Right lobe of liver (tissue), 4 donors: ENCODE results near the gene POMC.

Experiments used
- POLR2A ChIP-seq: fragments of 450-650 bp; IDR thresholded peaks from one replicate; pipeline ENCODE4 v1.6.1; 2017; ENCODE audit warnings: antibody characterized with exemption, mild to moderate bottlenecking
- TF ChIP-seq, protein P1 (sequence below), 4 donors: fragments of 200-600 bp in 3 of 4; fragments of 450-650 bp in 1 of 4; IDR thresholded peaks; one replicate each; pipeline versions ENCODE4 v1.5.1 to v1.8.0; 2016 to 2022; ENCODE audit warnings: antibody characterized with exemption in 4 of 4, mild to moderate bottlenecking in 2 of 4
- donor health status: DM: no; HTN: no; CAD: no.
- donor health status: DM: no; HTN: no; CAD: no.
- donor health status: DM: no; HTN: yes; CAD: no.

DNA sequence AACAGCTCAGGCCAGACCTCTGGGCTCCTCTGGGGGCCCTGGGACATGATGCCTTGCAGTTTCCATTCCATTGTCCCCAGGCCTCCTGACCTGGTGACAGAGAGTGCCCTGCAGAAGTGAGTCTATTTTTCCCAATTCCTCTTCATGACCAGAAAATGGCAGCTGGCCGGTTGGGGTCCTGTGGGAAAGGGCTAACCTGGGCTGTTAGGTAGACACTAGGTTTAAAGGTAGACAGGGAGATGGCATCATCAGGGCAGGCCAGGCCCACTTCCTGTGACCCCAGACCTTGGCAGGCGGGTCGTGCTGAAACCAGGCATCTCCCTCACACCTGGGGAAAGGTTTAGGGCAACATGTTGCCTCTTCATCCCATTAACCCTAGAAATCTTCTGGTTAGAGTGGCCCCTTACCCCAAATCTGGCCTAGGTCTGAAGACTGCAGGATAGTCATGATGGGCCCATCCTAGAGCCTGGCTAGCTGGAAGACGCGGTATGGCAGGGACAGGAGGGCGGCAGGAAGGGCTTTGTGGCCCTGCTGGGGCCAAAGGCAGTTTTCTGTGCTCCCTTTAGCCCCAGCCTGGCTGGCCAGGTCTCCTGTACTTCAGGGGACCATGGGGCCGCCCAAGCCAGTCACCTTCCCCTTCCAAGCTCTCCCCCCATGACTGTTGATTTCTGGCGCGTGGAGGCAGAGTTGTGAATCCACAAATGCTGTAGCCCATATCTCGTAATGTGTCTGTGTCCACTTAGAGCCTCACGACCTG, 10.1 kb downstream of the POMC start:
- TF ChIP-seq, protein P1, sequence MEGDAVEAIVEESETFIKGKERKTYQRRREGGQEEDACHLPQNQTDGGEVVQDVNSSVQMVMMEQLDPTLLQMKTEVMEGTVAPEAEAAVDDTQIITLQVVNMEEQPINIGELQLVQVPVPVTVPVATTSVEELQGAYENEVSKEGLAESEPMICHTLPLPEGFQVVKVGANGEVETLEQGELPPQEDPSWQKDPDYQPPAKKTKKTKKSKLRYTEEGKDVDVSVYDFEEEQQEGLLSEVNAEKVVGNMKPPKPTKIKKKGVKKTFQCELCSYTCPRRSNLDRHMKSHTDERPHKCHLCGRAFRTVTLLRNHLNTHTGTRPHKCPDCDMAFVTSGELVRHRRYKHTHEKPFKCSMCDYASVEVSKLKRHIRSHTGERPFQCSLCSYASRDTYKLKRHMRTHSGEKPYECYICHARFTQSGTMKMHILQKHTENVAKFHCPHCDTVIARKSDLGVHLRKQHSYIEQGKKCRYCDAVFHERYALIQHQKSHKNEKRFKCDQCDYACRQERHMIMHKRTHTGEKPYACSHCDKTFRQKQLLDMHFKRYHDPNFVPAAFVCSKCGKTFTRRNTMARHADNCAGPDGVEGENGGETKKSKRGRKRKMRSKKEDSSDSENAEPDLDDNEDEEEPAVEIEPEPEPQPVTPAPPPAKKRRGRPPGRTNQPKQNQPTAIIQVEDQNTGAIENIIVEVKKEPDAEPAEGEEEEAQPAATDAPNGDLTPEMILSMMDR (IDR thresholded peaks at IDR 0.05) = no peak
- no peak for TF ChIP-seq POLR2A
